Activated CD4-positive, alpha-beta T cell treated with anti-CD3 and anti-CD28 coated beads for 36 hours (primary cell): ENCODE data around the gene ZDHHC21. TPM values are rescaled to one million over a fixed set of nuclear protein-coding genes. Genes with fewer than 3 reads are reported as not detected.
A peak's percentile ranks its signal among the peaks of the same experiment; 100 is the strongest.
"Not testable (repeated sequence)": the region's sequence is repeated elsewhere in the genome, so short reads cannot be mapped to it uniquely, and the experiment has no call there.

Experiments used
- ATAC-seq: fragments of 200-7000 bp; cut with Tn5 transposase; one replicate; pipeline ENCODE4 v1.10.0; 2021; ENCODE audit warnings: mild to moderate bottlenecking, moderate library complexity
- CTCF ChIA-PET: fragments of 350-600 bp; sonication (Branson Sonifier 250); formaldehyde crosslinking; loops from one replicate; lab custom pipeline; 2021; ENCODE audit warnings: antibody characterized with exemption; lab: Charles Lee
- POLR2A ChIA-PET: fragments of 350-600 bp; sonication (Branson Sonifier 250); formaldehyde crosslinking; loops from one replicate; lab custom pipeline; 2021; ENCODE audit warnings: antibody characterized with exemption, inconsistent platforms; lab: Charles Lee
- DNase-seq: peaks from one replicate; pipeline ENCODE4 v3.0.0-alpha.2; 2020
- H3K27ac Mint-ChIP-seq: one replicate; pipeline ENCODE4 v1.8.0; 2021; ENCODE audit warnings: mixed read lengths
- H3K27me3 Mint-ChIP-seq: one replicate; pipeline ENCODE4 v1.8.0; 2021; ENCODE audit warnings: mixed read lengths
- H3K36me3 Mint-ChIP-seq: one replicate; pipeline ENCODE4 v1.8.0; 2021; ENCODE audit warnings: low read depth, mixed read lengths
- H3K4me1 Mint-ChIP-seq: one replicate; pipeline ENCODE4 v1.8.0; 2021; ENCODE audit warnings: mixed read lengths
- H3K4me3 Mint-ChIP-seq: one replicate; pipeline ENCODE4 v1.8.0; 2021; ENCODE audit warnings: mild to moderate bottlenecking, moderate library complexity, mixed read lengths
- H3K9me3 Mint-ChIP-seq: one replicate; pipeline ENCODE4 v1.8.0; 2021; ENCODE audit warnings: low read depth, mixed read lengths
- intact Hi-C, 2 experiments: fragments of 100-400 bp; cut with DNase I in 1 of 2; cut with micrococcal nuclease in 1 of 2; formaldehyde crosslinking; loops; one replicate each; pipeline versions ENCODE4 v1.14.2 to v1.15.1; 2022 to 2024; cut with DNase I, micrococcal nuclease
- total RNA-seq, 2 experiments: library from RNA; stranded (reverse); gene quantifications; one replicate each; pipeline ENCODE4 v1.2.3, GENCODE V29; 2021

ZDHHC21 gene
- total RNA-seq, 2 experiments from 2014 or later: 5.1 TPM

- H3K4me3 Mint-ChIP-seq: no peak overlapping the region
- POLR2A ChIA-PET: no interaction called here
- peaks cover 30% of the 10 kb centered on the region for H3K27me3 Mint-ChIP-seq
- H3K36me3 Mint-ChIP-seq: peaks cover 3% of the 10 kb centered on the region
- DNase-seq (no peak), ATAC-seq (peak; percentile 39)
- CTCF ChIA-PET: interaction anchor here (0.6 kb wide), 1 partner anchor 259 kb away, joined by 3 read pairs; no protein-coding TSS in a partner anchor
- peaks cover 3% of the 10 kb centered on the region for H3K4me1 Mint-ChIP-seq
- no peak overlapping the region for H3K27ac Mint-ChIP-seq
- H3K9me3 Mint-ChIP-seq: peaks cover 14% of the 10 kb centered on the region
- intact Hi-C loops: no loop called here
Observed at GRCh38 chr9:14710804-14711203, 17.6 kb upstream of the ZDHHC21 start.

GRCh38 chr9:14706530-14707140, 13.4 kb upstream of the ZDHHC21 start:
- peaks cover 24% of the 10 kb centered on the region for H3K9me3 Mint-ChIP-seq
- intact Hi-C loops: no loop called here
- H3K4me1 Mint-ChIP-seq: peaks cover 3% of the 10 kb centered on the region
- ChIA-PET CTCF (interaction anchor here (0.7 kb wide), 1 partner anchor 36 kb away, joined by 3 read pairs; no protein-coding TSS in a partner anchor), POLR2A (no interaction called here)
- DNase-seq (no peak), ATAC-seq (no peak)
- peaks cover 5% of the 10 kb centered on the region for H3K36me3 Mint-ChIP-seq
- H3K4me3 Mint-ChIP-seq: no peak overlapping the region
- peaks cover 25% of the 10 kb centered on the region for H3K27me3 Mint-ChIP-seq
- no peak overlapping the region for H3K27ac Mint-ChIP-seq

- DNase-seq: no peak
- intact Hi-C loops: no loop called here
- CTCF ChIA-PET: interaction anchor here (1.0 kb wide), 1 partner anchor 29 kb away, joined by 3 read pairs; no protein-coding TSS in a partner anchor
- Mint-ChIP-seq H3K27ac (no peak overlapping the region), H3K27me3 (peaks cover 18% of the 10 kb centered on the region), H3K4me3 (no peak overlapping the region), H3K4me1 (no peaks in the 10 kb centered on the region), H3K36me3 (peaks cover 5% of the 10 kb centered on the region), H3K9me3 (peaks cover 24% of the 10 kb centered on the region)
- ATAC-seq: no peak
- POLR2A ChIA-PET: no interaction called here
Observed at GRCh38 chr9:14705079-14705478, 11.8 kb upstream of the ZDHHC21 start.

GRCh38 chr9:14704281-14704680, 11.0 kb upstream of the ZDHHC21 start:
- H3K4me3 Mint-ChIP-seq: no peak overlapping the region
- peaks cover 16% of the 10 kb centered on the region for H3K27me3 Mint-ChIP-seq
- H3K9me3 Mint-ChIP-seq: peaks cover 24% of the 10 kb centered on the region
- ATAC-seq: no peak
- peaks cover 5% of the 10 kb centered on the region for H3K36me3 Mint-ChIP-seq
- intact Hi-C loops: no loop called here
- ChIA-PET POLR2A (no interaction called here), CTCF (no interaction called here)
- no peak for DNase-seq
- H3K4me1 Mint-ChIP-seq: no peaks in the 10 kb centered on the region
- no peak overlapping the region for H3K27ac Mint-ChIP-seq

- intact Hi-C loops: no loop called here
- Mint-ChIP-seq H3K27ac (no peak overlapping the region), H3K4me3 (no peak overlapping the region), H3K36me3 (peaks cover 2% of the 10 kb centered on the region), H3K9me3 (peaks cover 19% of the 10 kb centered on the region), H3K27me3 (peaks cover 11% of the 10 kb centered on the region), H3K4me1 (no peaks in the 10 kb centered on the region)
- POLR2A ChIA-PET: no interaction called here
- ATAC-seq (no peak), DNase-seq (no peak)
- CTCF ChIA-PET: no interaction called here
Observed at GRCh38 chr9:14702200-14702720, 9.0 kb upstream of the ZDHHC21 start.

GRCh38 chr9:14692470-14693250, 572 bp downstream of the ZDHHC21 start:
- Mint-ChIP-seq H3K9me3 (no peaks in the 10 kb centered on the region), H3K27me3 (peaks cover 2% of the 10 kb centered on the region), H3K4me3 (peak overlapping the region; percentile 91), H3K36me3 (peaks cover 8% of the 10 kb centered on the region), H3K27ac (peak overlapping the region; percentile 94), H3K4me1 (peaks cover 27% of the 10 kb centered on the region)
- peak; percentile 54 for ATAC-seq
- DNase-seq: peak; percentile 60
- ChIA-PET POLR2A (interaction anchor here (0.7 kb wide), 1 partner anchor 23 kb away, joined by 3 read pairs; no protein-coding TSS in a partner anchor), CTCF (no interaction called here)
- intact Hi-C loops: loop anchor here in 1 of 2 experiments (5.0 to 10.0 kb wide), 3 partner anchors 368 to 862 kb away; partner anchors contain the start of genes CCDC171 and SNAPC3

- intact Hi-C loops: loop anchor here in 1 of 2 experiments (5.0 to 10.0 kb wide), 3 partner anchors 366 to 864 kb away; partner anchors contain the start of genes CCDC171 and SNAPC3
- peaks cover 13% of the 10 kb centered on the region for H3K36me3 Mint-ChIP-seq
- H3K4me3 Mint-ChIP-seq: no peak overlapping the region
- no peaks in the 10 kb centered on the region for H3K9me3 Mint-ChIP-seq
- ChIA-PET POLR2A (no interaction called here), CTCF (interaction anchor here (1.0 kb wide), 1 partner anchor 30 kb away, joined by 5 read pairs; no protein-coding TSS in a partner anchor)
- H3K27me3 Mint-ChIP-seq: no peaks in the 10 kb centered on the region
- ATAC-seq (no peak), DNase-seq (no peak)
- H3K27ac Mint-ChIP-seq: no peak overlapping the region
- H3K4me1 Mint-ChIP-seq: peaks cover 27% of the 10 kb centered on the region
Observed at GRCh38 chr9:14690948-14691730, 2.1 kb downstream of the ZDHHC21 start.

- POLR2A ChIA-PET: no interaction called here
- Mint-ChIP-seq H3K27me3 (no peaks in the 10 kb centered on the region), H3K4me3 (no peak overlapping the region)
Observed at GRCh38 chr9:14687042-14687719, 6.1 kb downstream of the ZDHHC21 start.

GRCh38 chr9:14686168-14686567, 7.1 kb downstream of the ZDHHC21 start:
- Mint-ChIP-seq H3K9me3 (no peaks in the 10 kb centered on the region), H3K4me1 (peaks cover 14% of the 10 kb centered on the region), H3K27ac (no peak overlapping the region), H3K27me3 (no peaks in the 10 kb centered on the region), H3K36me3 (peaks cover 35% of the 10 kb centered on the region), H3K4me3 (no peak overlapping the region)
- intact Hi-C loops: no loop called here
- DNase-seq (no peak), ATAC-seq (no peak)
- POLR2A ChIA-PET: no interaction called here
- CTCF ChIA-PET: no interaction called here

More at GRCh38 chr9:14687042-14687719, 6.1 kb downstream of the ZDHHC21 start:
- H3K27ac Mint-ChIP-seq: no peak overlapping the region
- no peak for ATAC-seq
- no peak for DNase-seq
- peaks cover 31% of the 10 kb centered on the region for H3K36me3 Mint-ChIP-seq
- CTCF ChIA-PET: interaction anchor here (0.6 kb wide), 1 partner anchor 1846 kb away, joined by 3 read pairs; no protein-coding TSS in a partner anchor
- intact Hi-C loops: no loop called here
- H3K4me1 Mint-ChIP-seq: peaks cover 21% of the 10 kb centered on the region
- no peaks in the 10 kb centered on the region for H3K9me3 Mint-ChIP-seq

GRCh38 chr9:14682616-14683015, 10.6 kb downstream of the ZDHHC21 start:
- H3K27me3 Mint-ChIP-seq, POLR2A ChIA-PET, ATAC-seq, H3K4me1 Mint-ChIP-seq, H3K4me3 Mint-ChIP-seq, DNase-seq, intact Hi-C loops, H3K9me3 Mint-ChIP-seq, CTCF ChIA-PET, H3K27ac Mint-ChIP-seq: not testable (repeated sequence)
- peaks cover 33% of the 10 kb centered on the region for H3K36me3 Mint-ChIP-seq
